HG03175 (cell line): ENCODE data around the gene BEGAIN.

Experiments
- ATAC-seq: cut with Tn5 transposase; IDR thresholded peaks from one replicate; pipeline ENCODE4 v1.9.1; 2021; ENCODE audit warnings: mild to moderate bottlenecking, moderate library complexity; ENCODE audit not compliant: unreplicated experiment

The BEGAIN gene

GRCh38 chr14:100616854-100617409 lies 29.7 kb upstream of the BEGAIN start:
- ATAC-seq, result no peak

- ATAC-seq, result no peak
Observed at GRCh38 chr14:100615736-100616695, 28.8 kb upstream of the BEGAIN start.

GRCh38 chr14:100614803-100615202 lies 27.6 kb upstream of the BEGAIN start:
- ATAC-seq, result no peak

- ATAC-seq, result no peak
Observed at GRCh38 chr14:100612986-100613385, 25.8 kb upstream of the BEGAIN start.

GRCh38 chr14:100611811-100612480 lies 24.7 kb upstream of the BEGAIN start:
- ATAC-seq, result no peak

GRCh38 chr14:100610511-100611217 lies 23.4 kb upstream of the BEGAIN start:
- no peak for ATAC-seq

- no peak for ATAC-seq
Observed at GRCh38 chr14:100609941-100610391, 22.7 kb upstream of the BEGAIN start.

- no peak for ATAC-seq
Observed at GRCh38 chr14:100609331-100609870, 22.2 kb upstream of the BEGAIN start.

GRCh38 chr14:100608586-100609330 lies 21.5 kb upstream of the BEGAIN start:
- no peak for ATAC-seq

GRCh38 chr14:100608064-100608463 lies 20.8 kb upstream of the BEGAIN start:
- ATAC-seq, result no peak

GRCh38 chr14:100607611-100607956 lies 20.4 kb upstream of the BEGAIN start:
- ATAC-seq, result no peak

GRCh38 chr14:100606687-100607610 lies 19.7 kb upstream of the BEGAIN start:
- ATAC-seq, result no peak

- no peak for ATAC-seq
Observed at GRCh38 chr14:100605706-100606686, 18.8 kb upstream of the BEGAIN start.

GRCh38 chr14:100605230-100605629 lies 18.0 kb upstream of the BEGAIN start:
- no peak for ATAC-seq

GRCh38 chr14:100604709-100605108 lies 17.5 kb upstream of the BEGAIN start:
- no peak for ATAC-seq

GRCh38 chr14:100604121-100604501 lies 16.9 kb upstream of the BEGAIN start:
- ATAC-seq, result no peak

GRCh38 chr14:100603341-100604120 lies 16.3 kb upstream of the BEGAIN start:
- ATAC-seq, result no peak
